ENCODE results near the gene IPO4. TPM values are rescaled to one million over a fixed set of nuclear protein-coding genes. Genes with fewer than 3 reads are reported as not detected.
A peak's percentile ranks its signal among the peaks of the same experiment; 100 is the strongest.

IPO4 gene
- total RNA-seq, 4 donors from 2014 or later: 28.1 to 49.0 (median 31.3) TPM

- Histone ChIP-seq H3K9me3 (no peaks in the 10 kb centered on the region), H3K27ac (peak overlapping the region in 2 of 3 donors; percentile 85 to 87), H3K36me3 (no peaks in the 10 kb centered on the region), H3K4me1 (peaks cover 0 to 28% of the 10 kb centered on the region in 2 donors), H3K4me3 (replicated peaks in 1 of 3) (no peak overlapping the region), H3K27me3 (no peaks in the 10 kb centered on the region)
- DNase-seq: no peak
- TF ChIP-seq POLR2A (IDR thresholded peaks at IDR 0.05) (no peak), CTCF (IDR thresholded peaks at IDR 0.05) (no peak)
- intact Hi-C loops (cut with DNase I): no loop called here
- WGBS, 2 donors: 82 to 90% methylated on average over 2 of the region's 2 CpGs
These were observed 27.7 kb upstream of the IPO4 start for GRCh38 chr14:24216345-24216699.

- peak within 1 kb of the TSS; percentile 37 to 95 (median 63) for H3K4me3 ChIP-seq (replicated peaks in 1 of 3)
- peak within 1 kb of the TSS; percentile 85 to 90 (median 87) for H3K27ac ChIP-seq
- intact Hi-C loops (cut with DNase I): no loop called here
These were observed 27.1 kb upstream of the IPO4 start, which contains the start of gene MDP1 for GRCh38 chr14:24215495-24216344. TSS of gene MDP1 (minus strand) at chr14:24216066. CDS start at chr14:24215955, 111 bp downstream.

GRCh38 chr14:24213866-24214662 is 25.4 kb upstream of the IPO4 start:
- peak overlapping the region in 1 of 3 donors; percentile 56 for H3K4me3 ChIP-seq (replicated peaks in 1 of 3)
- intact Hi-C loops (cut with DNase I): no loop called here
- 93 to 94% methylated on average over 7 of the region's 7 CpGs for WGBS, 2 donors

More at GRCh38 chr14:24215495-24216344, 27.1 kb upstream of the IPO4 start, which contains the start of gene MDP1:
- DNase-seq: peak; percentile 81 to 86
- WGBS, 2 donors: 0% methylated on average over 29 to 37 of the region's 40 CpGs
- Histone ChIP-seq H3K27me3 (no peaks in the 10 kb centered on the region), H3K9me3 (no peaks in the 10 kb centered on the region), H3K36me3 (peaks cover 0 to under 1% of the 10 kb centered on the region in 2 donors), H3K4me1 (peaks cover 0 to 28% of the 10 kb centered on the region in 2 donors)
- peak in 5 of 6 experiments; percentile 23 to 60 (median 54) for TF ChIP-seq CTCF (IDR thresholded peaks at IDR 0.05)
- TF ChIP-seq POLR2A (IDR thresholded peaks at IDR 0.05): peak in 1 of 2 donors; percentile 82

More at GRCh38 chr14:24213866-24214662, 25.4 kb upstream of the IPO4 start:
- Histone ChIP-seq H3K9me3 (no peaks in the 10 kb centered on the region), H3K36me3 (peaks cover 12 to 13% of the 10 kb centered on the region in 2 donors), H3K27me3 (no peaks in the 10 kb centered on the region), H3K27ac (peak overlapping the region; percentile 77 to 97 (median 96)), H3K4me1 (peaks cover 0 to 28% of the 10 kb centered on the region in 2 donors)
- DNase-seq: no peak
- TF ChIP-seq POLR2A (IDR thresholded peaks at IDR 0.05) (no peak), CTCF (IDR thresholded peaks at IDR 0.05) (no peak)
